Stimulated activated CD4-positive, alpha-beta T cell treated with anti-CD3 and anti-CD28 coated beads, Interleukin-12 subunit alpha, Interleukin-12 subunit beta, amount 100 ng/mL, for 4 hours (primary cell): ENCODE measurements around the gene FNDC7.
"Not testable (repeated sequence)": the region's sequence is repeated elsewhere in the genome, so short reads cannot be mapped to it uniquely, and the experiment has no call there.

Experiments used
- DNase-seq: peaks from one replicate; pipeline ENCODE4 v3.0.0-alpha.2; 2020

Gene FNDC7

DNA sequence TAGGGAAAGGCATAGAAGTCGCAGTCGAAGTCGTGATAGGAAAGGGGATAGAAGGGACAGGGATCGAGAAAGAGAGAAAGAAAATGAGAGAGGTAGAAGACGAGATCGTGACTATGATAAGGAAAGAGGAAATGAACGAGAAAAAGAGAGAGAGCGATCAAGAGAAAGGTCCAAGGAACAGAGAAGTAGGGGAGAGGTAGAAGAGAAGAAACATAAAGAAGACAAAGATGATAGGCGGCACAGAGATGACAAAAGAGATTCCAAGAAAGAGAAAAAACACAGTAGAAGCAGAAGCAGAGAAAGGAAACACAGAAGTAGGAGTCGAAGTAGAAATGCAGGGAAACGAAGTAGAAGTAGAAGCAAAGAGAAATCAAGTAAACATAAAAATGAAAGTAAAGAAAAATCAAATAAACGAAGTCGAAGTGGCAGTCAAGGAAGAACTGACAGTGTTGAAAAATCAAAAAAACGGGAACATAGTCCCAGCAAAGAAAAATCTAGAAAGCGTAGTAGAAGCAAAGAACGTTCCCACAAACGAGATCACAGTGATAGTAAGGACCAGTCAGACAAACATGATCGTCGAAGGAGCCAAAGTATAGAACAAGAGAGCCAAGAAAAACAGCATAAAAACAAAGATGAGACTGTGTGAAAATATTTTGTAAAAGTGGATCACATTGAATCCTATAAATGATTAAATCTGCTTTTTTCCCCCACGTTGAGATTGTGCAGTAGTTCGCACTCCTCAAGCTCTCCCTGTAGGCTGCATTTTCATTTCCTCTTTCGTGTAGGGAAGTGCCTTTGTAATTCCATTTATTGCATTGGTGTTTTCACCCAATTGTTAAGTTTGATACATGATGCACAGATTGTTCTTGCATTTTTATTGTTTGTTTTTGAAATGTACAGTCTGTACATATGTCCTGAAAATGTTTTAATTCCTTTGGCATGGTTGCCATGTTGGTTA is 13.1 kb upstream of the FNDC7 start:
- no peak for DNase-seq

DNA sequence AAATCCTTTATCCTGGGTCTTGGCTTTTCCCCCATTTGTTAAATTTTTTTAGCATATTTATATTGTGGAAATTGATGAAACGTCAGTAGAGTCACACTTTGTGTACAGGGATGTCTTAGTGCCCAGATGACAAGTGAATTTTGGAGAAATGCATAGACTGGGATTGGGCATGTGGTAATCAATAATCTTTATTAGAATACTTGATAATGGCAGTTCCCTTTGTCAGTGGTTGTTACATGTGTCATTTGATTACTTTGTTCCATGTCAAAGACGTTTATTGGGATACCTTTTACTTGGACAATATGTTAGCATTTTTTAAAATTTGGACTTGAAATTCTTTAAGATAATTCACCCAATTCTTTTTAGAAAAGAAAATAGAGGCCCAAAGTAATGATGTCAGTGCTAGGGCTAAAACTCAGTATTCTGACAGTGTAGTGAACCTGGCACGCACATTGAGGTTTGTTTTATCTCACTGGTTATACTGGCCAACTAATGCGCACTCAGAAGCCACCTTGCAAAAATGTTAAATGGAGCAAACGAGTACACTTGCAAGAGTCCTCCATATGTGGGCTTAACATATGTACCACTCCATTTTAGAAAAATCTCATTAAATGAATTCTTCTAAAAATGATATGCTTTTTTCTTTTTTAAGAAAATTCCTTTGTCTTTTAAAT is 11.4 kb upstream of the FNDC7 start:
- DNase-seq: no peak

DNA sequence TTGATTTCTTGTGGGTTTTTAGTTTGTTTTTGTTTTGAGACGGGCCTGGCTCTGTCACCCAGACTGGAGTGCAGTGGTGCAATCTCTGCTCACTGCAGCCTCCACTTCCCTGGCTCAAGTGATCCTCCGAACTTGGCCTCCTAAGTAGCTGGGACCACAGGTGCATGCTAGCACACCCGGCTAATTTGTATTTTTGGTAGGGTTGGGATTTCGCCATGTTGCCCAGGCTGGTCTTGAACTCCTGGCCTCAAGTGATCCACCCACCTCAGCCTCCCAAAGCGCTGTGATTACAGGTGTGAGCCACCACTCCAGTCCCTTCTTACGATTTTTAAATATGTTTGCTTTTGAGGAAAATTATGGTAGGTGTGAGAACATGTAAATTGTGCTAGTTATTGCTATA is 10.6 kb upstream of the FNDC7 start:
- DNase-seq: not testable (repeated sequence)

DNA sequence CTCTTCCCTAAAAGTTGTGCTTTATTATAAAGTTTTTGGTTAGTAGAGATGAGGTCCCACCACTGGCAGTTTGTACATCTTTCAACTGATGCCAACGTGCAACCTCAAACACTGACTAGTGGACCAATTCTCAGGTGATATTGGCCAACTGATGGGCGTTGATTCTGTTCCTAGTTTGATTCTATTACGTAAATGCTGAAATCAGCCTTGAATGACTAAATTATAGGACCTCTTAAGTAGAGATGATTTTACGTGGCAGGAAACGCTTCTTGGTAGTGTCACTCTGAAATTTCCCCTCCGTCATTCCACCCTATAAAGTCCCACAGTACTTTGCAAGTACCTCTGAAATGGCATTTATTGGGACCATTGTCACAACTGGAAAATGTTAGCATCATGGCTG is 8.8 kb upstream of the FNDC7 start:
- DNase-seq: no peak

DNA sequence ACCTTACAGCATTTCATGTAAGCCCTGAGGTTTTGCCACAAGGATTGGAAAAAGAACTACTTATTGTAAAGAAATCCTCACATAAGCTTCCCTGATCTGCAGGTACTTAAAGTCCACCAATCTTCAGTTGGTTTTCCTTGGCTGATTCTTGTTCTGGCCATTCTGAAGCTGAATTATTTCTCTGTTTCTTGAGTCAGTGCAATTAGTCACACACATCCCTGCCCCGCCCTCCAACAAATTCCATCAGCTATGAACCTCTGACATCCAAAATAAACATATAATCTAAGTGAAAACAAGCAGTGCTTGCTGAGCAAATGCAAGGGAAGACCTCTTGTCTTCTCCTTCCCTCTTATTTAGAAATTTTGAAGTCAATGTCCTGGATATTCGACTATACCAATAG is 8.2 kb upstream of the FNDC7 start:
- DNase-seq: no peak

DNA sequence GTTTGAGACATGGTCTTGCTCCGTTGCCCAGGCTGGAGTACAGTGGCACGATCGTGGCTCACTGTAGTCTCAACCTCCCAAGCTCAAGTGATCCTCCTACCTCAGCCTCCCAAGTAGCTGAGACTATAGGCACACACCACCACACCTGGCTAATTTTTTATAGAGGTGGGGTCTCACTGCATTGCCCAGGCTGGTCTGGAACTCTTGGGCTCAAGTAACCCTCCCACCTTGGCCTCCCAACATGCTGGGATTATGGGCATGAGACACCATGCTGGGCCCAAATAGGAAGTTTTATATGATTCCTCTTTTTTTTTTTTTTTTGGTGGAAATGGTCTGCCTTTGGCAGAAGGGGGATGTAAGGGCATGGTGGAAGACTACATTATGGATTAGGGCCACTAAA is 6.1 kb upstream of the FNDC7 start:
- DNase-seq: no peak

DNA sequence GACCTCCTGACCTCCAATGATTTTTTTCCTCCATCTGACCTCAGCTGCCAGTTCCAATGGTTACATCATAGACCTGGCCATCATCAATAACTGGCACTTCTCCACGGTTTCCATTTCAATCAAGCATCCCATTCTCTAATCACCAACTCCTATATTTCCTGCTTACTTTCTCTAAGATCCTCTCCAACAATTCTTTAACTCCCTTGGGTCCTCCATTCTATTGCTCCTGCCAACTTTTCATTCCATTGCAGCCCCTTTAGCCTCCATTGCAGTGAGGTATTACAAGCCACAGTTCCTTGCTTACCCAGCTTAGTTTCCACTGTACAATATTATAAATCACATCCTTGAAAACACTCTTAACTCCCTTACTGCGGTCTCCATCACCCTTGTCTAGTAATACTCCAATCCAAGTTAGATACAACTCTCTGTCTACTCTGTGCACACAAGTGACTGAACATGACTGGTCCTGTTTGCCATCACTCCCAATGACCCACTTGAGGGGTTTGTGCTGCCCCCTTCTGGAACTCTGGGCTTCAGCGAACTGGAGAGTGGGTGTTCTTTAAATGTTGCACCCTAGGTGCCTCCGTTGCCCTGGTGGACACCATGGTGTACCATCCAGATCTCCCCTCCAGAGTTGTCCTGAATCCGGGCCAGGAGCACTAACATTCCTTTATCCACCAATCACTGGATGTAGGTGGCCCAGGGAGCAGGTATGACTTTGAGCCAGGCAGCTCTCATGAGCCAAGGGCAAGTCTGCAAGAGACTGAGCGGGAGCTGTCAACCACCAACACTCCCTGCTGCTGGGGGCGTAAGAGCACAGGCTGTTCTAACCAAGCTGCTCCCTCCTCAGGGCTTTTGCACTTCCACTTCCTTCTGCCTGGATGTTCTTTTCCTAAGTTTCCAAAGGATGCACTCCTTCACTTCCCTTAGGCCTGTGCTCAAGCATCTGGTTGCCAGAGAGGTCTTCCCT is 3.7 kb upstream of the FNDC7 start:
- DNase-seq: peak; percentile 38

DNA sequence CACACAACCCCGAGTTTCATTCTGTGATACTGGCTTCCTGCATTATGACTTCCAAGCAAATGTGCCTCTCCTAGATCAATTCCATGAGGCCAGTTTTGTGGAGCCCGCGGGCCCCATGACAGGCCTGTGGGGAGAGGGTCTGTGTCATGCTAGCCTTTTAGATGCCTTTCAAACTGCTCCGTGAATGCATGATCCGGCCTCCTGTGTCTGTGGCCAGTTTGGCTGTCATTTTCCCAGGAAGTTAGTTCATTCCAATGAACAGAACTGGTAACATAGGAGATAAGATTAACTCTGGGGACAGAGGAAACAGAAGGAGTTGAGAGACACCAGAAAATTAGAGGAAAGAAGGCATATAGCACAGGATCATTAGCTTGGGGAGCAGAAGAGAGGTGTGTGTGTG is 3.2 kb downstream of the FNDC7 start:
- no peak for DNase-seq

DNA sequence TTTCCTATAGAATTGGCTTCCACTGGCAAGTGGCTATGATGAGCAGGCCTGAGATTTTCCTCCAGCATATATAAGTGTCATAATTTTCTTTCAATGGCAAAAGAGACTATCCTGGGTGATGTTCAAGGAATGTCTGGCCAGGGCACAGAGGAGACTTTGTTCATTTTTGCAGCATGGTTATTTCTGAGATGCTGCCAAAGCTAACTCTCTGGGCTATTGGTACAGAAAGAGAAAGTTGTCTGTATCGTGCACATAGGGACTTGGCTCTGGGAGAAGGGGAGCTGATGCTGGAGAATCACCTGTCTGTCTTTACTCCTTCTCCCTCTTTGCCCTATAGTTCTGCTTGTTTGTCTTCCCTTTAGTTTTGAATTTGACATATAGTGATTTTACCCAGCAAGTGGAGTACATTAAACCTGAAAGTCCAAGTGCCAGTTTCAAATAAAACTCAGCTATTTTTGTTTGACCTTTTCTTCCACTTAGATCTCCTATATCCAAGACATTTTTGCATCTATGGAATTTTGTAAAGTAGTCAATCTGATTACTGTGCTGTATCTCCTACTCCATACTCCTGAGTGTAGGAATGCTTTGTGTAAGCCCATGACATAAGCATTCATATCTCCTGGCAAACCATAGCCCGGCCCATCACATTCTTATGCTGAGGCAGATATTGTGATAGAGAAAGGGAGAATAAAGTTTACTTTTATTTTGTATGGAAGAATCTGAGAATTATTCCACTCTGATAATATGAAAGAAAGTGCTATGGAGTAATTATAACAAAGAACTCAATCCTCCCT is 3.9 kb downstream of the FNDC7 start:
- DNase-seq: no peak

DNA sequence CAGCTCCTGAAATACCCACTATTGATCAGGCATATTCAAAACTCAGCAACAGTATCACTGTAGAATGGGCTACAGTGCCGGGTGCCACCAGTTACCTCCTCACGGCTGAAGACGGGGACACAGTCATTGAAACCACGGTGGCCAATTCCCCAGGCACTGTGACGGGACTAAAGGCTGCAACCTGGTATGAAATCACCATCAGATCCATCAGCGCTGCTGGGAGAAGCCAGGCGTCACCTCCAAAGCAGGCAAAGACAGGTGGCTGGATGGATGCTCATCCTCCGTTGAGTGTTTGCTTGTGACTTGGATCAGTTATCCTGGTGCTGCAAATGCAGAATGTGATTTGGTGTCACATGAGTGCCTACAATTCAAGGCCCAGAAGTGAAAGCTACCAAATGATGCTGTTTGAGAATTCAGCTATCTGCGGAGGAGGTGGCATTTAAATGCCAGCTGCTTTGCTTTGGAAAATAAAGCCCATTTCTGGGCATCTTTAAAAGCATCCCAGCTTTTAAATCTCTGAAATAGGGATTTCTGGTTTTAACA is 5.1 kb downstream of the FNDC7 start:
- DNase-seq: no peak

DNA sequence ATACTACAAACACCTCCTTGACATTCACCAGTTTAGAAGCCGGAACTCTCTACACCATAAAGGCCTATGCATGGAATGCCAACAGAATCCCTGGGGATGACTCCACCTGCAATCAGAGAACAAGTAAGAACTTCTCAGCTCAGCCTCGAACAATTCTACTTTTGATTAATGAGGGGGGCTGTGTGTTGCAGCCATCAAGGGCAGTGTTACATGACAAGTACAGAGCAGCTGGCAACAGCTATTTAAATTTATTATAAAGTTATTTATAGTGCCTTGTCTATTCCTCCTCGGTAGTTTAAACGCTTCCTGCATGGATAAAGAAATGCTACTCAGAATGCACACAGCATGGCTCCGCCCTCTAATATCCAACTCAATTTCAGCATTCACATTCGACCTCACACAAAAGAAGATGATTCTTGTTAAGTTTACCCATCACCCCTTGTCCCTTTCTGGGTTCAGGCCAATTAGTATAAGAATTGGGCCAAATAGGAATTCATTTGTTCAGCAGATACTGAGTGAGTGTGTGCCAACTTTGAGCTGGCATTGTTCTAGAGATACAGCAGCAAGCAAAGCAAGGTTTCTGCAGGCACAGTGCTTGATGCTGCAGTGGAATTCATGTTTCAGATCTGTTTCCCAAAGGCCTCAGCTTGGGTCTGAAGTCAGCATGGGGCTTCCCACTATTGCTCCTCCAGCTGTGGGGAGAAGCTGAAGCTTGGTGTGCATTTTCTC is 6.4 kb downstream of the FNDC7 start:
- DNase-seq: no peak

DNA sequence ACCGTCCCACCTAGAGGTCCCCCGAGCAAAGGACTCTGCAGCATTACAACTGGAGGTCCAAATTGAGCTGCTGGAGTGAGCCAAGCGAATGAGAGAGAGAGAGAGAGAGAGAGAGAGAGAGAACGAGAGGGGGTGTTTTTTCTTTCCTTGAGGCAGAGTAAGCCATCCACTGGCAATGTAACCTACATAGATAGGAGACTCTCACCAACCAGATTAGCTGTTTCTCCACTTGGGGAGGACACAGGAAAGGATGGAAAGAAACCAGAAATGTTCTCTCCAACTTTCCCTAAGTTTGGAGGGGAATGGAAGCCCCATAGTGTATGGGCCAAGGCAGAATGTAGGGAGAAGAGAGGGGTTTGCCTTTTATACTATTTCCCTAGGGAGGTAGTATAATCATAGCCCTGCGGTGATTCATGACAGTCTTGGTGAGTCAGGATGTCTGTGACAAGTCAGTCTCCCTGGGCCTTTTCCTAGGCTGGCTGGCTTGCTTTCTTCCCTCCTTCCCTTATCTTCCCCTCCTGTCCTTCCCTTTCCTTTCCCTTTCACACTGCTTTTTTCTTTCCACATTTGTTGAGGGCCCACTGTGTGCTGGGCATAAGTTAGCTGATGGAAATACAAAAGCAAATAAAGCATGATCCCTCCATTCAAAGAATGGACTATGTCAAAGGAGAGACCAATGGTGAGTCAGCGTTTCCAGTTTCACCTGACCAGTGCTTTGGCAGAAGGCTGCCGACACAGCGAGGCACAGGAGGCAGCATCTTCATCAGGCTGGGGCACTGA is 7.1 kb downstream of the FNDC7 start:
- DNase-seq: no peak

DNA sequence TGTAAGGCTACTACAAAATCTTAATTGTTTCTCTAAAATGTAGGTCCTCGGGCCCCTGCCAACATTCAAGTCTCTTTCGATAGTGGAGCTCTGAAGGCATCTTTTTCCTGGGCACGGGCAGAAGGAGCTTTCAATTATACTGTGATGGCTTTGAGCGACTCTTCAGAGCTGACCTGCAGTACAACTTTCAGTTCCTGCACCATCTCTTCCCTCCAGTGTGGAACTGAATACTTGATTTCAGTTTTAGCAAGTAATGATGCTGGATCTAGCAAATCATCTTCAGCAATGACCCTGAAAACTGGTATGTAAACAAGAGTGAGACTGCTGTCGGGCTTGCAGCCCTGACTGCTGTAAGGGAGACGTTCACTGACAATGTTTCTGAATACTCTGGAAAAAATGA is 9.6 kb downstream of the FNDC7 start:
- DNase-seq: no peak

DNA sequence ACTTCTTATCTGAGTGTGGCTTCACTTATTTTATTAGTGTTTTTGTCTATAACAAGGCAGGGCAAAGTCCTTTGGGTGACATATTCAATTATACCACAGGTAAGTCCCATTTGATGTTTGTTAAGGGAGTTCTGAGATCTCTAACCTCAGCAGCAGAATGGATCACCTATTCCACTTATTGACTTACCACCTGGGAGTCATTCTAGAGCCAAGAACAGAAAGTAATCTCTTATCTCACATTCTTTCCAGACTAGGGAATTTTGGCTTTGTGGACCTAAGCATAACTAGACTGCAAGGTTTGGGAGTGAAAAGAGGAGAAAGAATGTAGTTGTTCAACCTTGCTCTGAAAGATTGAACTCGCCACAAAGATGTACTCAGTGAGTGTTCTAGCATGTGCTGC is 13.2 kb downstream of the FNDC7 start:
- DNase-seq: no peak

DNA sequence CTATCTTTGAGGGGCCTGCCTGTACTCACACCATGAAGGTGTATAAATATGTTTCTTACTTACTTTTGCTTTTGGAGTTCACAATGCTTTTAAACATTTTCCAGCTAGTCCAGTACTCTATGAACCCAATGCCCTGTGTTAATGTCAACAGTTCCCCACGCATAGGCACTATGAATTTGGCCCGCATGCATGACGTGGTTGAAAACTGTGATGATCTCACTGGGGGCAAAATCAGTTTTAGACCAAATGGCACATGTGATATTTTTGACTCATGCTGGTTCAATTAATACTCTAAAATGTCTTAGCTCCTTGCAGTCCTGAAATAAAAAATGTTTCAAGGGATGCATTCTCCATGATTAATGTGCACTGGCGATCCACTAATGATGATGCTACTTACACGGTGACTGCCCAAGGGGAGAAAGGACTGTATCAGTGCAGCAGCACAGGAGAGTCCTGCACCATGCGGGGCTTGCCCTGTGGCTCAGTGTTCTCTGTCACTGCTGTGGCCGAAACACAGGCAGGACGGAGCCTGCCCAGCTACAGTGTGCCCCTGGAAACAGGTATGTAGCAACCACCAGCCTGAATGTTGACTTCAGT is 15.7 kb downstream of the FNDC7 start:
- DNase-seq: no peak

DNA sequence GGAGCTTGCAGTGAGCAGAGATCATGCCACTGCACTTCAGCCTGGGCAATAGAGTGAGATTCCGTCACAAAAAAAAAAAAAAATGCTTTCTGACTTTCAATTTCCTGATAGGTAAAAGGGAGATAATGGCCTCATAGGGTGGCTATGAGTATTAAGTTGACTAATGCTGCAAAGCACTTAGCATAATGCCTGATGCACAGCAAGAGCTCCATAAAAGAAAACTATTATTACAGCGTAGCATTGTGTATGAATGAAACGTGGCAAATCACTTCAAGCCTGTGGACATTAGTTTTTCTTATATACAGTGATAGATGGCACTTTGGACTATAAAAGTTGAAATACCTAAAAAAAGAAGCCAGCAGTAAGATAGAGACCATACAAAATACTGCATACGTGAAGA is 16.8 kb downstream of the FNDC7 start:
- no peak for DNase-seq

DNA sequence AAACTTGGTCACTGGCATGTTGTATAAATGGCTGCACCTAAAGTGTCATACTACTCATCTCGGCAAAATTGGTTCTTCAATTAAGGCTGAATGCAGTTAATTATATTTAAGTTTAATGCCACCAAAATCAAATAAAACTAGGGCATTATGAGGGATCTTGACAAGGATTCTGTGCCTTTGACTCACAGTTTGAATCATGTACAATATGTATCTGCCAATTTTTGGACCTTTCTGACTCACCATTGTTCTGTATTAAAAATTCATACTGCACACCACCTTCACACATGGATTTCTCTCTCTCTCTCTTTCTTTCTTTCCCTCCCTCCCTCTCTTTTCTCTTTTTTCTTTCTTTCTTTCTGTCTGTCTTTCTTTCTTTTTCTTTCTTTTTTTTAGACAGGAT is 19.7 kb downstream of the FNDC7 start:
- no peak for DNase-seq

DNA sequence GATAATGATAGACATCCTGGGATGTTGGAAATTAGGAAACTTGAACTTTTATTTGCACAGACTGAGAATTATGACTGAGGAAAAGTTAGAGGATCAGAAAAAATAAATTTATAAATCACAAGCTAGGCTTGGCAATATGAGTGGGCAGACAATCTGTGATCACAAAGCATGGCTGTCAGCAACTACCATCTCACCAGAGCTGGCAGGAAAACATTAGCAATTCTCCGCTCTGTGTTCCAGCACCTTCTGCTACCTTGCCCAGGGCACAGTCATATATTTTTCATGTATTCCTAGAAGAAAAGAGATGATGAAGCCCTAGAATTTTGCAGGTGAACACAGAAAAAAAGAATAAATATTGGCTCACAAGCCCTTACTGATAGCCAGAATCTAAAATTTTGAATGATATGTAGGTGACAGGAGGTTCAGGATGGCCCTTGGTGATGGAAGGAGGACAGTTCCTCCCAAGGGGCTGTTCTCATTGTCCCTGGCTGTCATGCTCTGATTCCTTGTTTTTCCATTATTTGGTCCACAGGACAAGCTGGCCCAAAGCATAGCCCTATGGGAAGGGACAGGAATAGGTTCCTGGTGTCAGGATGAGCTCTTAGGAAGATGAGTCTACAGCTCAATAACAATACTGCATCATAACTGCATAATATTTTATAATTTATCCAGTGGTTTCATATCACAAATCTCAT is 21.6 kb downstream of the FNDC7 start:
- no peak for DNase-seq

DNA sequence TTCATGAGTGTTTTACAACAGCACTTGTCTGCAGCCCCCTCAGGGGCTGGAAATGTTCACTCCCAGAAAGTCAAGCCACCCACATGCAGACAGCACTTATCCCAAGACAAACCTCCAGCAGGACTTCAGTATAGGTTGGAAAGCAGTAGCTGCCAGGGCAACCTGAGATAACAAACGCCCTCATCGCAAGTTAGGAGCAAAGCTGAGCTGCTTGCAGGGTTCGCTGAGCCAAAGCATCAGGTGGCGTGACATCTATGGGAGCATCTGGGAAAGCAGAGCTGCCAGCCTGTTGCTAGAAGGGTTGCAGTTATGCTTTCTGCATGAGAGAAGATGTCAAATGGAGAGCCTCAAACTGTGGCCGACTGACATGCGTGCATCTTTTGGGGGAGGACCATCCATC is 29.5 kb downstream of the FNDC7 start:
- no peak for DNase-seq
